Type B pancreatic cell (in vitro differentiated cells): ENCODE measurements around the gene GDA. TPM values are rescaled to one million over a fixed set of nuclear protein-coding genes. Genes with fewer than 3 reads are reported as not detected.

Experiments used
- DNase-seq: peaks from one replicate; pipeline ENCODE4 v3.0.0; 2021; ENCODE audit warnings: mixed read lengths; ENCODE audit not compliant: unreplicated experiment; ENCODE audit errors: extremely low spot score
- H3K27ac Mint-ChIP-seq: 2 replicates; pipeline ENCODE4 v1.8.0; 2021; ENCODE audit warnings: mild to moderate bottlenecking, mixed read lengths
- H3K27me3 Mint-ChIP-seq: 2 replicates; pipeline ENCODE4 v1.8.0; 2021; ENCODE audit warnings: mixed read lengths
- H3K36me3 Mint-ChIP-seq: 2 replicates; pipeline ENCODE4 v1.8.0; 2021; ENCODE audit warnings: mixed read lengths
- H3K4me1 Mint-ChIP-seq: one replicate; pipeline ENCODE4 v1.8.0; 2021; ENCODE audit warnings: mixed read lengths; ENCODE audit not compliant: unreplicated experiment
- H3K4me3 Mint-ChIP-seq: 2 replicates; pipeline ENCODE4 v1.8.0; 2021; ENCODE audit warnings: mild to moderate bottlenecking, mixed read lengths
- H3K9me3 Mint-ChIP-seq: 2 replicates; pipeline ENCODE4 v1.8.0; 2021; ENCODE audit warnings: mixed read lengths
- total RNA-seq: library from RNA; stranded (reverse); gene quantifications from 2 replicates; pipeline ENCODE4 v1.2.1, GENCODE V29; 2021; ENCODE audit warnings: low replicate concordance
- TF ChIP-seq, protein P1 (sequence below): fragments of 200-600 bp; sonication (generic); conservative IDR thresholded peaks from 2 replicates; pipeline ENCODE4 v1.5.0; 2021; ENCODE audit warnings: antibody characterized with exemption, mild to moderate bottlenecking

The GDA gene
- total RNA-seq, 1 donor from 2014 or later: 8.0 TPM

DNA sequence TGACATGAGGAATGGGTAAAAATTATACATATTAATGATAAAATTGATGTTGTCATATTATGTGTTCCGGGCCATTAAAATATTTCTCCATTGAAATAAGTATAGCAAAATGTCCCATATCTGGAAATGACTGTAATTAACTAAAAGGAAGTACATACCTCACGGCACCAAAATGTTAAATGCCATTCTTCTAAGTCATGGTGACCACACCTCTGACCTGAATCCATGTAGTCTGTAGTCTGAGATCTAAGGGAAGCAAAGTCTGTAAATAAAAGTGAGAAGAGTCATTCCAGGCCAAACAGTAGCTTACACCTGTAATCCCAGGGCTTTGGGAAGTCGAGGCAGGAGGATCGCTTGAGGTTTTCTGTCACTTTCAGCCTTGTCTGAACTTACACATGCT, 8.7 kb upstream of the GDA start:
- Mint-ChIP-seq H3K4me3 (no peak overlapping the region), H3K27me3 (no peaks in the 10 kb centered on the region), H3K9me3 (no peaks in the 10 kb centered on the region), H3K36me3 (peaks cover 3% of the 10 kb centered on the region), H3K27ac (peak overlapping the region; percentile 1), H3K4me1 (no peaks in the 10 kb centered on the region)
- no peak for DNase-seq
- TF ChIP-seq, protein P1, sequence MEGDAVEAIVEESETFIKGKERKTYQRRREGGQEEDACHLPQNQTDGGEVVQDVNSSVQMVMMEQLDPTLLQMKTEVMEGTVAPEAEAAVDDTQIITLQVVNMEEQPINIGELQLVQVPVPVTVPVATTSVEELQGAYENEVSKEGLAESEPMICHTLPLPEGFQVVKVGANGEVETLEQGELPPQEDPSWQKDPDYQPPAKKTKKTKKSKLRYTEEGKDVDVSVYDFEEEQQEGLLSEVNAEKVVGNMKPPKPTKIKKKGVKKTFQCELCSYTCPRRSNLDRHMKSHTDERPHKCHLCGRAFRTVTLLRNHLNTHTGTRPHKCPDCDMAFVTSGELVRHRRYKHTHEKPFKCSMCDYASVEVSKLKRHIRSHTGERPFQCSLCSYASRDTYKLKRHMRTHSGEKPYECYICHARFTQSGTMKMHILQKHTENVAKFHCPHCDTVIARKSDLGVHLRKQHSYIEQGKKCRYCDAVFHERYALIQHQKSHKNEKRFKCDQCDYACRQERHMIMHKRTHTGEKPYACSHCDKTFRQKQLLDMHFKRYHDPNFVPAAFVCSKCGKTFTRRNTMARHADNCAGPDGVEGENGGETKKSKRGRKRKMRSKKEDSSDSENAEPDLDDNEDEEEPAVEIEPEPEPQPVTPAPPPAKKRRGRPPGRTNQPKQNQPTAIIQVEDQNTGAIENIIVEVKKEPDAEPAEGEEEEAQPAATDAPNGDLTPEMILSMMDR: no peak

DNA sequence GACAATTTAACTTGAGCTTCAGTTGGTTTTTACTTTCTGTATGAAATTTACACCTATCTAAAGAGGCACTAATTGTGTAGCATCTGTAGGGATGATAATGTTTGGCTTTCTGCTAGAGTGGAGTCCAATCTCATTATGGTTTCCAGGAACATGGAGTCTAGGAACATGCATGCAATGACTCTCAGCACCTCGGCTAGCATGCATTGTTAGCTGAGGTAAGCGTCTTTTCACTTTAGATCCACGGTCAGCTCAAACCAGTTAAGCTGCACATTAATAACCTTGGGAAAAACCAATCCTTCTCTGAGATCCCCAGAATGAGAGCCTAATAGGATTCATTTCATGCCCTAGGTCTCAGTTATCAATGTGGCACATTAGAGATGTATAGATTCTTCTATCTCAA, 7.8 kb upstream of the GDA start:
- TF ChIP-seq, protein P1: no peak
- Mint-ChIP-seq H3K4me1 (no peaks in the 10 kb centered on the region), H3K36me3 (peaks cover 3% of the 10 kb centered on the region), H3K4me3 (no peak overlapping the region), H3K27ac (no peak overlapping the region), H3K9me3 (no peaks in the 10 kb centered on the region), H3K27me3 (peaks cover 4% of the 10 kb centered on the region)
- DNase-seq: no peak

DNA sequence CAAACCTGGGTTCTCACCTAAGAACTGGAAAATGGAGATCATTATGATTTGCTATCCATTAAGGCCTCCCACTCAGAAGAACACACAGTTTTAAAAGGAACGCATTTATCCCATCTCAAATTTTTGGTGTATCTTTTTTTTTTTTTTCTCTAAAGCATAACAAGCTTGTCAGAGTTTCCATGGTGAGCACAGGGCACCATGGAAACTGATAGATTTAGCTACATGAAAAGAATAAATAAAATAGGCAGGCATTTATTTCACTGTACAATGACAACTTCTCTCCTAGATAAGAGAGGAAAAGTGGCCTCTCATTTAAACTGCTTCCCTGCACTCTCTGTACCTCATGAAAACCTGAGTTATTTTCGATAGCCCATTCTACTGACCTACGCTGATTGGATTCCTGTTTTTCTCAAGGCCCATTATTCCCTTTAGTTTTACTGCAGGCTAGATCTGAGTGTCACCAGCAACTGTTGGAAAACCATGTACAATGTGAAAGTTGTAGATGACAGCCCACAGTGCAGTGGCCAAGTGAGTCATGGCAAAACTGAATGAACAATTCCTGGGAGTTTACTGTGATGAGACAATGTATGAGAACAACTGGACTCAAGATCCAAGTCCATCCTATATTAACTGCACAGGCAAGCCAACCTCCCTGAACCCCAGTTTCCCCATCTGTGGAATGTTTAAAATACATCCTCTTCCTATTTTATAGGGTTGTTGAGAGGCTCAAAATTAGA, 4.3 kb upstream of the GDA start:
- Mint-ChIP-seq H3K27me3 (peaks cover 31% of the 10 kb centered on the region), H3K9me3 (no peaks in the 10 kb centered on the region), H3K4me1 (no peaks in the 10 kb centered on the region), H3K4me3 (no peak overlapping the region), H3K36me3 (no peaks in the 10 kb centered on the region), H3K27ac (no peak overlapping the region)
- no peak for DNase-seq
- TF ChIP-seq, protein P1: no peak

DNA sequence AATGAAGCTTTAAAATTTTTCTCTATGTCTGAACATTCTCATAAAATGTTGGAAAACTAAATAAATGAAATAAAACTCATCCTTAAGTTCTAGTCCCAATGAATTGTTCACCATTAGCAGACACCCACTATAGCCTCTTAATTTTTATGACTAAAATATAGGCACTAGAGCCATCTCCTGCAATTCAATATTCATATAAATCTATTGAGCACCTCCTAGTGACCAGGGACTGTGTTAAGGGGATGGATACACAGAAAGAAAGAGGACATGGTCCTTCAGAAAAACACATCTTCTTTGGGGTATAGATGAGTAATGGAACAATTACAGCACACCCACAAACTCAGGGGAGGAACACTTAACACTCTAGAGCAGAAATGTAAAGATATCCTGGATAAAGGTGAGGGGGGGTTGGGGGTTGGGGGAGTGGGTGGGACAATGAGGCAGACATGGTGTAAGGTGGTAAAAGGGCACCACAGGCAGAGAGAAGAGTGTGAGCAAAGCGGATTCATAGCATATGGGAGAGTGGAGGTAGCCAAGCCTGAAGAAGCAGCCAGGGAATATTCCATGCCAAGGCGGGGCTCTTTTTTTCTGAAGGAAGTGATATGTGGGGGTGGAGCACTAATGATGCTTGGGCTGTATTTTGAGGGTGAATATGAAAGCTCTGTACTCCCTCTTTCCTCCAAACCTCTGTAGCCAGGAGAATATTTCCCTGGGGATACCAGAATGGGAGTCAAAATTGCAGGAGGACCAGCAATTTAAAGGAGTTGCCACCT, 3.3 kb upstream of the GDA start:
- no peaks in the 10 kb centered on the region for H3K9me3 Mint-ChIP-seq
- no peaks in the 10 kb centered on the region for H3K36me3 Mint-ChIP-seq
- H3K4me3 Mint-ChIP-seq: no peak overlapping the region
- H3K4me1 Mint-ChIP-seq: no peaks in the 10 kb centered on the region
- DNase-seq: no peak
- peaks cover 41% of the 10 kb centered on the region for H3K27me3 Mint-ChIP-seq
- TF ChIP-seq, protein P1: no peak
- H3K27ac Mint-ChIP-seq: no peak overlapping the region

DNA sequence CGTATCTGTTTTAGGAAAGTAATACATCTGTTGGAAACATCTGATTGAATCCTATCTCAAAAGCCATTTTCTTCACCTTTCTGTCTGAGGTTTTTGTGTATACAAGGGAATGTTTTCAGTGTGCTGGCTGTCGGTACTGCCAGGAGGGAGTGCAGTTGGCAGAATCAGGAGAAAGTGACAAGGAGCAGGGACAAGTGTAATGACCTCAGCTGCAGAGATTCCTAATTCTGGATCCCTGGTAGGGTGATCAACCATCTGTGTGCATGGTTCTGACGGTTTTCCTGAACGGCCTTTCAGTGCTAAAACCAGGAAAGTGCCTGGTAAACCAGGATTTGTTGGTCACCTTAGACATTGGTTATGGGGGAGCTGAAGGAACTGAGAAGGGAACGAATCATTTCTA, 1.6 kb upstream of the GDA start:
- peaks cover 45% of the 10 kb centered on the region for H3K27me3 Mint-ChIP-seq
- no peak overlapping the region for H3K27ac Mint-ChIP-seq
- no peak overlapping the region for H3K4me3 Mint-ChIP-seq
- H3K36me3 Mint-ChIP-seq: no peaks in the 10 kb centered on the region
- no peaks in the 10 kb centered on the region for H3K4me1 Mint-ChIP-seq
- DNase-seq: no peak
- no peaks in the 10 kb centered on the region for H3K9me3 Mint-ChIP-seq
- TF ChIP-seq, protein P1: no peak
